GM21367 (cell line): ENCODE results near the gene LNX1.

Experiments used
- ATAC-seq: cut with Tn5 transposase; IDR thresholded peaks from one replicate; pipeline ENCODE4 v1.9.1; 2021; ENCODE audit not compliant: unreplicated experiment

Gene LNX1

DNA sequence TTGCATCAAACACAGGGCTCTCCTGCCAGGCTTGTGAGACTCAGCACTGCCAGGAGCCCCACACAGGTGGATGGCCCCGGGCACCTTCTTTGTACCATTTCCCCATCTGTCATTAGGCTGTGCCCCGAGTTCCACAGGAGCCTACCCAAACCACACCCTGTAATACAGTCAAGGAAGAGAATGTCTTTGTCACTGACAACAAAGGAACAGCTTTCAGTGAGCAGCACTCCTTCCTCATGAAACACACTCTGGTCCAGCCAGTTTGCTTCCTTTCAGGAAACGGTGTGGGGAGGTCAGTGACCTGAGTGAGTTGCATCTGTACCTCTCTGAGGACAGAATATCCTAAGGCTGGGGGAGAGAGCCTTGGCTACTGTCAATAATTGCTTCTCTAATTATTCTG is 53.7 kb downstream of the LNX1 start:
- ATAC-seq = no peak

- ATAC-seq = no peak
Measured at GRCh38 chr4:53536328-53536727, 55.0 kb downstream of the LNX1 start.

- ATAC-seq = no peak
Measured at GRCh38 chr4:53535567-53535966, 55.7 kb downstream of the LNX1 start.

- no peak for ATAC-seq
Measured at GRCh38 chr4:53534684-53535083, 56.6 kb downstream of the LNX1 start.

GRCh38 chr4:53532521-53532920 is 58.8 kb downstream of the LNX1 start:
- ATAC-seq = no peak

DNA sequence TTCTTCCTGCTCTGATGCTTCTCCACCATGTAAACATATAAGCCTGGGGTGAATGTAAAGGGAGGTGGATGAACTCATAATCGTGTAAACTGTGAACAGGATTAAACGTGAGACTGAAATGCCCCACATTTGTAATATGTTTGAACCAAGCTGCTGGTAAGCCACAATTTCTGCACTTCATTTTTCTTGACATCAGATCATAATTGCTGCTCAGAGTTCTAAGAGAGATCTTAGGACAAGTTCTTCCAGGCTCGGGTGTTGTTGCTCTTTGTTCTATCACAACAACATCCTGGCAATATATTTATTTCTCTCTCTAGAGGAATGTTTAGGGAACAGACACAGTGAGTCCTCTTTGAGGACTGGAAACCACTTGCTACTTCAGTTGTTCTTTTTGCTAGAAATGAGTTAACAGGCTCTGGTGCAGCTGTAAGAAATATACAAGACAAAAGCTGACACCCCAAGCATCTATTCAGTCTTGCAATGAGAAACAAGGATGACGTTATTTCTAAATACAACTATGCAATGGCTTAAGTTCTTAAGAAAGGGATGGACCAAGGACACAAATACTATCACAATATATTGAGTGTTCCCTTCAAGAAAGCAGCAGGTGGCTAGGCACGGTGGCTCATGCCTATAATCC is 59.6 kb downstream of the LNX1 start:
- no peak for ATAC-seq

DNA sequence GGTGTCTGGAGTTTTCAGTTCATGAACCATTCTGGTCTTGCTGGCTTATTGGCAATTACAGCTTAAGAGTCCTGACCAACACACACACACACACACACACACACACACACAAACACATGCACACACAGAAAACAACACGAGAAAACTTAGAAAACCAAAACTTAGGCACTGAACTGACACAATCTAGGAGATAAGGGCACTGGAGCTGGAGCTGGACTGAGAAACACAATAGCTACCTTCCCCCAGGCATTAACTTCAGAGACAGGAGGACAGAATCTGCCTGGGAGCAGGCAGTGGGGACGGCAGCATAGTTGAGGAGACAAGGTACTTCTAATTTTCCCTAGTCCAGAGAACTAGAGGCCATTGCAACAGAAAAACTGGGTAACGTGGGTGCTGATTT is 62.3 kb downstream of the LNX1 start:
- ATAC-seq = no peak

- ATAC-seq = no peak
Measured at GRCh38 chr4:53527930-53528329, 63.4 kb downstream of the LNX1 start.

GRCh38 chr4:53527326-53527725 is 64.0 kb downstream of the LNX1 start:
- no peak for ATAC-seq

- ATAC-seq = no peak
Measured at GRCh38 chr4:53522334-53522733, 69.0 kb downstream of the LNX1 start.

GRCh38 chr4:53520116-53520515 is 71.2 kb downstream of the LNX1 start:
- ATAC-seq = no peak

- no peak for ATAC-seq
Measured at GRCh38 chr4:53518807-53519206, 72.5 kb downstream of the LNX1 start.

DNA sequence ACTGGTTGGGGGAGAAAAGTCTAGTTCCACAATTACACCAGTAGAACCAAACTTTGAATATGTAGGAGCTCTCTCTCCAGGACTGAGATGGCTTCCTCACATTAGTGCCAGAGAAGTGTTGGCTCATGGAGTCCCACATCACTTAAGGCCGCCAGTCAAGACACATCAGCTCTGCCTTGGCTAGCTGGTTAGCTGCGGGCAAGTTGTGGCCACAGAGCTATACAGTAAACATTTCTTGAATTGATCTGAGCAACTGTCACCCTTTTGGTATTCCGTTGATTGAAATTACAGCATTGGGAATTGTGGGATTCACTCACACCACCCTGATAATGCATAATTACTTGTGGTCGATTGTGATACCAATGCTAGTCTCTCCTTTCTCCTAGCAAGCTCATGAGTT is 76.2 kb downstream of the LNX1 start:
- ATAC-seq = no peak

GRCh38 chr4:53514509-53514908 is 76.8 kb downstream of the LNX1 start:
- no peak for ATAC-seq

- no peak for ATAC-seq
Measured at GRCh38 chr4:53512608-53513007, 78.7 kb downstream of the LNX1 start.

DNA sequence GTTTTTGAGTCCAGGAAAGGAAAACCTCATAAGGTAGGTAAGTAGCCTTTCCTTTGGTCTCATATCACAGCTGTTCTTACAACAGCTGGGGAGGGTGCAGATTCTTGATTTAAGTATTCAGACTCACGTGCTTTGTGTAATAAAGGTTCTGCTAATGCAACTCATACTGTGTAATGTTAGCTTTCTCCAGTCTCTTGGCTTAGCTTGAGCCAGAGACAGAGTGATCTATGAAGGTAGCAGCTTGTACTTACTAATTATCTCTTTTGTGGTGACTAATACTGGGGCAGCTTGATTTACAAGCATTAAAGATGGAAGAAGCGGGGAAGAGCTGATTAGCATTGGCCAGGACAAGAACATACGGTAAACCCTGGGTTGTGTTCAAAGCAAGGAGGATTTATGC is 80.3 kb downstream of the LNX1 start:
- no peak for ATAC-seq

DNA sequence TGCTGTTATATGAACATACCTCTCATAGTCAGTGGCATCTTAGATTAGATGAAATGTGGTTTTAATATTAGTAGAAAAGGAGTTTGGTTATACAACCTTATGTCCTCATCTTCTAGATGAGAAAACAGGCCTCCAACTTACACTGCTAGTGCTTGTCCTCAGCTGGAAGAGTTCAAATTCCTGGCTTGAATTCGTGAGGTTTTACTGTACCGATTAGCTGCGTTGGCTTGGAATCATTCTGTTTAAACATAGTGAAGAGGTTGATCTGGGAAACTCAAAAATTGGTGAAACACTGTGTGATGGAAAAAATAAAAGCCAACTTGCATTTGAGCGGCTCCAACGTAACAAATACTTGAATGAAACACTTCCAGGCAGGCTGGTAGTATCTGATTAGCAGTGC is 81.0 kb downstream of the LNX1 start:
- no peak for ATAC-seq

DNA sequence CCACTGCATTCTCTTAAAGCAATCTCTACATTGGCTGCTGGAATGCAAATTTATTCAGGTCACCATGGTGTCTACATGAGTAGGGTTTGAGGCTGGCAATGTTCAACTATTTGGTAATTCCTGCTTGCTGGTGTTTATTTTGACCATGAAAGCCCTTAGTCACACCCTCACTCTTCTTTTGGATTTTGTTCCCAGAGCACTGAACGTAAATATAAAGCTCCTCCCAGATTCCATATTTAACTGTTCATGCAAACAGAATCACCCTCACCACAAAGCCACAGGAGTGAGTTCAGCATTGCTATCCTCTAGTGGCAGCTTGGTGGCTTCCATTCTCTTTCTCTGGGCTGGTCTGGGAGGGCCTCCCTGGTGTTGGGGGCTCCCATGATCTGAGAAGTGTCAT is 82.8 kb downstream of the LNX1 start:
- no peak for ATAC-seq

- no peak for ATAC-seq
Measured at GRCh38 chr4:53507671-53508286, 83.5 kb downstream of the LNX1 start.

GRCh38 chr4:53507058-53507457 is 84.2 kb downstream of the LNX1 start:
- no peak for ATAC-seq

- ATAC-seq = no peak
Measured at GRCh38 chr4:53505947-53506346, 85.3 kb downstream of the LNX1 start.

DNA sequence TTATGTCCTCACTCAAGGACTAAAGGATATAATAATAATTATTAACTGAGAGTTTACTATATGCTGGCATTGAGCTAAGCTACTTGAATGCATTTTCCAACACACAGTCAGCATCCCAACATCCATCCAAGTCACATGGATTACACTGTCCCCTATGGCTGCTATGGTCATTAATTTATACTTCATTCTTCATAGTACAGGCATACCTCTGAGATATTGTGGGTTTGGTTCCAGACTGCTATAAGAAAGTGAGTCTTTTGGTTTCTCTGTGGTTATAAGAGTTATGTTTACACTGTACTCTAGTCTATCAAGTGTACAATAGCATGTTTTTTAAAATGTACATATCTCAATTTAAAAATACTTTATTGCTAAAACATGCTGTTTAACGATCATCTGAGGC is 89.2 kb downstream of the LNX1 start:
- ATAC-seq = no peak

GRCh38 chr4:53501561-53501960 is 89.7 kb downstream of the LNX1 start:
- no peak for ATAC-seq
